C4-2B (cell line): ENCODE data around the gene ARID2.

Experiments
- CTCF ChIP-seq: fragments of 450-650 bp; conservative IDR thresholded peaks from 2 replicates; pipeline ENCODE4 v1.5.1; 2017; ENCODE audit warnings: mild to moderate bottlenecking
- ZFX ChIP-seq: fragments of 450-650 bp; IDR thresholded peaks from 2 replicates; pipeline ENCODE4 v1.6.1; 2017

GRCh38 chr12:45773747-45774146 is 44.2 kb downstream of the ARID2 start:
- TF ChIP-seq CTCF (no peak), ZFX (no peak)
